OCI-LY7 (cell line): ENCODE data around the gene CCDC178.

Source experiments
- EZH2phosphoT487 ChIP-seq: fragments of 200-600 bp; sonication (generic); IDR thresholded peaks from 2 replicates; pipeline ENCODE4 v1.6.1; 2018; ENCODE audit warnings: low read depth, borderline replicate concordance, mild to moderate bottlenecking, mixed run types, antibody characterized with exemption, low read length, moderate library complexity, mixed read lengths
- TF ChIP-seq, protein P1 (sequence below): fragments of 200-600 bp; sonication (generic); conservative IDR thresholded peaks from 2 replicates; pipeline ENCODE4 v1.5.1; 2014; ENCODE audit warnings: mild to moderate bottlenecking, antibody characterized with exemption, low read length, moderate library complexity, mixed read lengths

DNA sequence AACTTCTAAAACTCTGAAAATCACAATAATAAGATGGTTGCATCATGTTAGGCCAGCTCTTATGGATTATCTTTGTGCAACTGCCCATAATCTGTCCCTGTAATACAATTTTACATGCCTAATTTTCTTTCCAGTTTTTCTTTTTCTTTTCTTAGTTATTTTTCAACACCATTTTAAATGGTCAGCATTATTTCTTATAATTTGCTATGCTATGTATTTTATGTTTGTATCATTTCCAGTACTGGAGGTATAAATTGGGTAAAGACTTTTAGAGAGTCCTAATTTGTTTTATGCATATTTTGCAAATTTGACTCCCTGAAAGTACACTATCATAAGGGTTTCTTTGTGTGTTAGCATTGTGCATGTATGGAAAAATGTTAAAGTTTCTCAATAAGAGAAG lies 333.0 kb downstream of the CCDC178 start:
- TF ChIP-seq, protein P1, sequence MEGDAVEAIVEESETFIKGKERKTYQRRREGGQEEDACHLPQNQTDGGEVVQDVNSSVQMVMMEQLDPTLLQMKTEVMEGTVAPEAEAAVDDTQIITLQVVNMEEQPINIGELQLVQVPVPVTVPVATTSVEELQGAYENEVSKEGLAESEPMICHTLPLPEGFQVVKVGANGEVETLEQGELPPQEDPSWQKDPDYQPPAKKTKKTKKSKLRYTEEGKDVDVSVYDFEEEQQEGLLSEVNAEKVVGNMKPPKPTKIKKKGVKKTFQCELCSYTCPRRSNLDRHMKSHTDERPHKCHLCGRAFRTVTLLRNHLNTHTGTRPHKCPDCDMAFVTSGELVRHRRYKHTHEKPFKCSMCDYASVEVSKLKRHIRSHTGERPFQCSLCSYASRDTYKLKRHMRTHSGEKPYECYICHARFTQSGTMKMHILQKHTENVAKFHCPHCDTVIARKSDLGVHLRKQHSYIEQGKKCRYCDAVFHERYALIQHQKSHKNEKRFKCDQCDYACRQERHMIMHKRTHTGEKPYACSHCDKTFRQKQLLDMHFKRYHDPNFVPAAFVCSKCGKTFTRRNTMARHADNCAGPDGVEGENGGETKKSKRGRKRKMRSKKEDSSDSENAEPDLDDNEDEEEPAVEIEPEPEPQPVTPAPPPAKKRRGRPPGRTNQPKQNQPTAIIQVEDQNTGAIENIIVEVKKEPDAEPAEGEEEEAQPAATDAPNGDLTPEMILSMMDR: no peak
- TF ChIP-seq EZH2phosphoT487: no peak
